K562 (cell line): ENCODE results near the gene ZBTB47.

Experiments
- CBX2 ChIP-seq: fragments of 200-600 bp; sonication (generic); IDR thresholded peaks from one replicate; pipeline ENCODE4 v1.6.1; 2012; ENCODE audit warnings: mild to moderate bottlenecking, low read length, inconsistent platforms; ENCODE audit not compliant: insufficient read depth, poor library complexity, severe bottlenecking
- CTCF ChIP-seq, 3 experiments: IDR thresholded peaks in 2 of 3; conservative IDR thresholded peaks in 1 of 3; 2 replicates each; pipeline ENCODE4 v1.5.1; 2011 to 2012; ENCODE audit warnings: low read length in 3 of 3, mild to moderate bottlenecking in 3 of 3, control low read depth in 2 of 3, improper control_type of control experiment in 1 of 3, inconsistent platforms in 1 of 3, low read depth in 1 of 3, mixed read lengths in 1 of 3, moderate library complexity in 1 of 3; ENCODE audit not compliant: insufficient read depth in 2 of 3
- GTF2F1 ChIP-seq: IDR thresholded peaks from 2 replicates; pipeline ENCODE4 v1.6.1; 2011; ENCODE audit warnings: low read depth, low read length, improper control_type of control experiment
- HNRNPH1 ChIP-seq: fragments of 200-400 bp; formaldehyde crosslinking; optimal IDR thresholded peaks from 2 replicates; pipeline ENCODE3; 2017; ENCODE audit warnings: low read depth, mild to moderate bottlenecking, low read length, moderate library complexity
- JUNB ChIP-seq: fragments of 450-650 bp; formaldehyde crosslinking; conservative IDR thresholded peaks from 2 replicates; pipeline ENCODE4 v1.4.0; 2020; ENCODE audit warnings: mild to moderate bottlenecking
- MEIS2 ChIP-seq: fragments of 450-650 bp; IDR thresholded peaks from 2 replicates; pipeline ENCODE4 v1.6.1; 2014; ENCODE audit warnings: mild to moderate bottlenecking; ENCODE audit not compliant: partially characterized antibody
- PRPF4 ChIP-seq: fragments of 200-400 bp; formaldehyde crosslinking; IDR thresholded peaks from one replicate; pipeline ENCODE4 v1.6.1; 2017; ENCODE audit warnings: low read length, low read depth, mild to moderate bottlenecking; ENCODE audit not compliant: insufficient read depth, poor library complexity, severe bottlenecking
- RBBP5 ChIP-seq: fragments of 200-600 bp; sonication (generic); IDR thresholded peaks from 2 replicates; pipeline ENCODE4 v1.6.1; 2012; ENCODE audit warnings: borderline replicate concordance, mild to moderate bottlenecking, low read length, control low read depth, inconsistent platforms; ENCODE audit not compliant: insufficient read depth, poor library complexity, severe bottlenecking
- SREBF2 ChIP-seq: sonication (generic); formaldehyde crosslinking; IDR thresholded peaks from 2 replicates; pipeline ENCODE4 v1.4.0; 2020; ENCODE audit warnings: mild to moderate bottlenecking, missing genetic modification reagents
- STAT5B ChIP-seq: fragments of 250-450 bp; sonication (Bioruptor Pico); IDR thresholded peaks from 2 replicates; pipeline ENCODE4 v1.8.0; 2021; ENCODE audit warnings: mild to moderate bottlenecking, inconsistent platforms
- TF ChIP-seq, protein P1 (sequence below): fragments of 450-650 bp; formaldehyde crosslinking; IDR thresholded peaks from 2 replicates; pipeline ENCODE4 v1.4.0; 2022; ENCODE audit warnings: missing genetic modification characterization

DNA sequence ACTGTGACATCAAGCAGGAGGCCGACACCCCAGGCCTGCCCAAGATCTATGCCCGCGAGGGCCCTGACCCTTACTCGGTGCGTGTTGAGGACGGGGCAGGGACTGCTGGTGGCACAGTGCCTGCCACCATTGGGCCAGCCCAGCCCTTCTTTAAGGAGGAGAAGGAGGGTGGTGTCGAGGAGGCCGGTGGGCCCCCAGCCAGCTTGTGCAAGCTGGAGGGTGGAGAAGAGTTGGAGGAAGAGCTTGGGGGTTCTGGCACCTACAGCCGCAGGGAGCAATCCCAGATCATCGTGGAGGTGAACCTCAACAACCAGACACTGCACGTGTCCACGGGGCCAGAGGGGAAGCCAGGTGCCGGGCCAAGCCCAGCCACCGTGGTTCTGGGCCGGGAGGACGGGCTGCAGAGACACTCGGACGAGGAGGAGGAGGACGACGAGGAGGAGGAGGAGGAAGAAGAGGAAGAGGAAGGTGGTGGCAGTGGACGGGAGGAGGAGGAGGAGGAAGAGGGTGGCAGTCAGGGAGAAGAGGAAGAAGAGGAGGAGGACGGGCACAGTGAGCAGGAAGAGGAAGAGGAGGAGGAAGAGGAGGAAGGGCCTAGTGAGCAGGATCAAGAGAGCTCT, 5.4 kb downstream of the ZBTB47 start:
- TF ChIP-seq GTF2F1 (no peak), CBX2 (no peak), STAT5B (CRISPR knock-in tag) (no peak), RBBP5 (no peak), HNRNPH1 (no peak), SREBF2 (no peak), MEIS2 (no peak), PRPF4 (no peak), CTCF (IDR thresholded peaks at IDR 0.05 in 2 of 3, conservative IDR thresholded peaks at IDR 0.05 in 1 of 3; ENCODE audit: insufficient read depth in 2 of 3, low read depth in 1 of 3, low read length in 3 of 3) (no peak), JUNB (CRISPR knock-in tag) (no peak)
- TF ChIP-seq, protein P1, sequence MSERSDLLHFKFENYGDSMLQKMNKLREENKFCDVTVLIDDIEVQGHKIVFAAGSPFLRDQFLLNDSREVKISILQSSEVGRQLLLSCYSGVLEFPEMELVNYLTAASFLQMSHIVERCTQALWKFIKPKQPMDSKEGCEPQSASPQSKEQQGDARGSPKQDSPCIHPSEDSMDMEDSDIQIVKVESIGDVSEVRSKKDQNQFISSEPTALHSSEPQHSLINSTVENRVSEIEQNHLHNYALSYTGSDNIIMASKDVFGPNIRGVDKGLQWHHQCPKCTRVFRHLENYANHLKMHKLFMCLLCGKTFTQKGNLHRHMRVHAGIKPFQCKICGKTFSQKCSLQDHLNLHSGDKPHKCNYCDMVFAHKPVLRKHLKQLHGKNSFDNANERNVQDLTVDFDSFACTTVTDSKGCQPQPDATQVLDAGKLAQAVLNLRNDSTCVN (CRISPR knock-in tag), result no peak
